ENCODE measurements around the gene PARVA.

The PARVA gene

DNA sequence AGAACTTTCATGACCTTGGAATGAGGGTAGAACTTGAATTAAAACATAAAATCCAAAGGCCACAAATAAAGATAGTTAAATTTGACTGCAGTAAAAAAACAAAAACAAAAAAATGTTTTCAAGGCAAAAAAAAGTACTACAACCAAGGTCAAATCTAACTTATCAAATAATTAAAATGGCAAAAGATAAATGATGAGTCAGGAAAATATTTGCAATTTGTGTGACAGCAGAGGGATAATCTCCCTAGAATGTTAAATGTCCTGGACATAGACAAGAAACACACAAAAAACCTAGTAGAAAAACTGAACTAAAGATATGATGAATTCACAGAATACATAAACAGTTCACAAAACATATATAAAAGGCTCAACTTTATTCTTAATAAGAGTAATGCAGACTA is 186.6 kb downstream of the PARVA start:
- DNase-seq, result no peak

DNA sequence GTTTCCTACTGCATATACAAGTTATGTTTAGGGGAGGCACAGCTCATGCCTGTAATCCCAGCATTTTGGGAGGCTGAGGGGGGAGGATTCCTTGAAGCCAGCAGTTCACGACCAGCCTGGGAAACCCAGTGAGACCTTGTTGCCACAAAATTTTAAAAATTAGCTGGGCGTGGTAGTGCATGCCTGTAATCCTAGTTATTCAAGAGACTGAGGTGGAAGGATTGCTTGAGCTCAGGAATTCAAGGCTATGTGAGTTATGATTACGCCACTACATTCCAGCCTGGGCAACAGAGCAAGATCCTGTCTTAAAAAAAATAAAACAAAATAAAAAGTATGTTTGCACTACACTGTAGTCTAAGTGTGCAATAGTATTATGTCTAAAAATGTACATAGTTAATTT is 188.0 kb downstream of the PARVA start:
- DNase-seq, result no peak

DNA sequence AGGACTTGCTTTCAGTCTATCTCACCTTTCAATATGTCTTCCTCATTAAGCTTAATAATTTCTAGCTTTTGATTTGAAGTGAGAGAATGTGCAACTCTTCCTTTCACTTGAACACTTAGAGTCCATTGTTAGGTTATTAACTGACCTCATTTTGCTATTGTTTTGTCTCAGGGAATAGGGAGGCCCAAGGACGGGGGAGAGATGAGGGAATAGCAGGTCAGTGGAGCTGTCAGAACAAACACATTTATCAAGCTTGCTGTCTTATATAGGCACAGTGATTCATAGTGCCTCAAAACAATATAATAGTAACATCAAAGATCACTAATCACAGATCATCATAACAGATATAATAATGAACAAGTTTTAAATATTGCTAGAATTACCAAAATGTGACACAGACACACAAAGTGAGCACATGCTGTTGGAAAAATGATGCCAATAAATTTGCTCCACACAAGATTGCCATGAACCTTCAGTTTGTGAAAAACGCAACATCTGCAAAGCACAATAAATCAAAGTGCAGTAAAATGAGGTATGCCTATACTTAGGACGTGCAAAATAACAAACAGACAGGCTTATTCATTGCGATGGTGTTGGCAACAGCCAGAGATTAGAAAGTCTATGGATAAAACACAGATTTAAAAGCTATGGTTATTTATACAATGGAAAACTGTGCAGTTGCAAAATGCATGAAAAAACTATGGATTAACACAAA is 190.5 kb downstream of the PARVA start:
- no peak for DNase-seq

DNA sequence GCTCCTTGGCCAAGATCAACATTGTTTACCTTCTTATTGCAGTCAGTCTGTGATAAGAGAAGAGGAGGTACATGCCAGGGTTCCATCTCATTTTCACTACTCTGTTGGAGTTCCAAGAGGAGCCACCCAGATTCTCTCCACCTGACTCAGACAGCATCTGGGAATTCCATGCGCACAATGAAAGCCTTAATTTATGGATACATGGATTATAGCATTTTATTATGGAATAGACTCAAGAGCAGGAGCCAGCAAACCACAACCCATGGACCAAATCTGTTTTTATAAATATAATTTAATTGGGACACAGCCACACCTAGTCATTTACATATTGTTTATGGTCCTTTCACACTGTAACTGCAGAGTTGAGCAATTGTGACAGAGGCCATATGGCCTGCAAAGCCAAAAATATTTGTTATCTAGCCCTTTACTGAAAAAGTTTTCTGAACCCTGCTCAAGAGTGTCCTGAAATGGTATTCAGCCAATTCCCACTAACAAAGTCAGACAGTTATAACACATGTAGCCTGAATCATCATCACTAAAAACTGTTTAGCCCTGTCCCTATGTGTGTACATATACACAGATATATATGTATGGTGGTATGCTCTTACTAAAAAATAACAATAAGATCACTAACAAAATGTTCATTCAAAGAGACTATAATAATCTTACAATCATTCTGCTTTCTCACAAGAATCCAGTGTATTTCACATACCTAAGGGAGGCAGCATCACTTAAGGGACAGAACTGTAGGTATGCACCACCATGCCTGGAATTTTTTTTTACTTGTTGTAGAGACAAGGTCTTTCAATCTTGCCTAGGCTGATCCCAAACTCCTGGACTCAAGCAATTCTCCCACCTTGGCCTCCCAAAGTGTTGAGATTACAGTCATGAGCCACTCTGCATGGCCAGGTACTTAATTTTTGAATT is 192.4 kb downstream of the PARVA start:
- no peak for DNase-seq

DNA sequence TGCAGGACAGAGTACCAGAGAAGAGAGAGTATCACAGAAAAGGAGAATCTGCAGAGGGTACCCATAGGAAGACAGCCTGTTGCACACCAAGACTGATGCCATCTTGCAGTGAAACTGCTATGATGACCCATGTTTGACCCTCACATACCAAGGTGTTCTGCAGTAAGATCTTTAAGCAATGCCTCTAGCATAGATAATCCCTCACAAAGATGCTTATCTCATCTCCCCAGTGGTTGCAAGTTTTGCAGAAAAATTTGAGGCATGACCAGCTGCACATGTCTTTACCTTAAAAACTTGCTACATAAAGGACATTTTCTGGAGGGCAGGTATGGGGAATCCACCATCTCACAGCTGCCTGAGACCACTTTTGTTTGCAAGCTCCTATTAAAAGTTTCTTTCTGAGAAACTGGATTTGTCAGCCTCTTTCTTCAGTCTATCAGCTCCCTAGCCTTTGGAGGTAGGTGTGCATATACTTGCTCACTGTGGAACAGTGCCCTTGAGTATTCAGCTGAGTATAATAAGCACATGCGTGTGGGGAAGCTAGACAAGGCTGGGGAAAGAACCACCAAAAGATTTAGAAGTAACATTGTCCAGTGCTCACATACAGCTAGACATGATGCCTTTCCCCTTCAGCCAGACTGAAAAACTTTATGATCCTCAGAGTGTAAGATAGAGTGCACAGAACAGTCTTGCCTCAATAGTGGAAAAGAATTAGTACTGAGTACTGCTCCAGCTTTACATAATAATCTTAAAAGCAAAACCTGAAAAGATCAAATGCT is 196.5 kb downstream of the PARVA start:
- DNase-seq, result no peak

DNA sequence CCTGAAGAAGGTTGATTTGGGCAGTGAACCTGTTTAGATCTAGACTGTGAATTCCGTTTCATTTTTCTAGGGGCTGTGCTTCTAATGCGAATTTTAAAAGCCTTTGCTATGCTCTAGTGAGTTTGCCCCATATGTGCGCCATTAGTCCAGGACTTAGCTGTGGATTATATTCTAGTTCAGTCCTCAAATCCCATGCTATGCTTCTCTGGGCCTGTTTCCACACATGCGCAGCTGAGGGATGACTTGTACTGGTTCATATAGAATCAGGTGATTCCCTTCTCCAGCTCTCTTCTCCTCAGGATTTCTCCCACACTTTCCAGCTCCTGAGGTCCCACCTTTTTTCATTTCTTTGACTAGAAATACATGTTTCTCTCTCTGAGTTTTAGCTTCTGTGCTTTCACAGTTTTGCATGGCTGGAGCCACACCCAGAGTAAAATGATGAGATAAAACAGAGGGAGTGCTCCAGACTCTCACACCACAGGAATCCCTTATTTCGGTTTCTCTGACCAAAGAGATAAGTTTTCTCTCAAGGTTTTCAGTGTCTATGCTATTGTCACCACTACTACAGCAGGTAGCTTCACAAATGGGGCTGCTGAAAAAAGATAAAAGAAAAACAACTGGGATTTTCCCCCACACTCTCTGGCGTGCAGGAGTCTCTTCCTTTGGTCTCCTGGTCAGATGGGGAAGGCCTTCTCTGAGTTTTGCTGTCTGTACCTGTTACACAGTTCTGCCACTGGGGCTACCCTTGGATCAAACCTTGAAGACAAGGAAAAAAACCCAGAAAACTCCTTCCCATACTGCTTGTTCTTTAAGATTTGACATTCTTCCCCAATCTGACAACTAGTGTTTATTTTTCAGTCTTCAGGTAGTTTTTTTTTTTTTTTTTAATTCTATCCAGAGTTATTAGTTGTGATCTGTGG is 200.6 kb downstream of the PARVA start:
- DNase-seq, result no peak

DNA sequence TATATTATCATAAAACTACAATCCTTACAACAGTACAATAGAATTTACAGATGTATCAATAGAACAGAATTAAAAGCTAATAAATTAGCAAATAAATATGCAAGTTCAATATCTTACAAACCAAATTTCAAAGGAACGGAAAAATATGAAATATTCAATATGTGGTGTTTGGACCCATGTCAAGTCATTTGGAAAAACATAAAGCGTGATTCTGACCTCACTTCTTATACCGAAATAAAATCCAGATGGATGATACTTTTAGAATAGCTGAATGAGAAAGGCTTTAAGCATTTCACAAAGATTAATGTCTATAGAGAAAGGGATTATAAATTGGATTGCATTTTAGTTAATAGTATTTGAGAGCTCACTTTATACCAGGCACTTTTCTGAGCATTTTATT is 204.0 kb downstream of the PARVA start:
- DNase-seq, result no peak

DNA sequence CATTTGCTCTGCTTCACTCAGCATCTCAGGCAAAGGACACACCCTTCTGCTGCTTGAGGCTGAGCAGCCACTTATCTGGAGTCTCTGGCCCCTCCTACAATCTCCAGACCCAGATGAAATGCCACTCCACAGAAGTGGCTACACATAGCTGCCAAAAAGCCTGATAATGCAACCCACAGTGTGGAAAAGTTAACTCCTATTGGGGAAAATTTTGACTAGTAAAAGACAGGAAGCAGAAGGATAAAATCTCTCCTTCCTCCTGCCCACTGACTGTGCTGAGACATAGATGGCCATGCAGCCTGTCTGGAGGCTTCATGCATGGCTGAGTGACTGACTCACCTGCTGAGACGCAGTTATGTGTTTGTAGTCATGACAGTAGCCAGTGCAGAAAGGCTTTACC is 204.6 kb downstream of the PARVA start:
- peak; percentile 59 for DNase-seq
